H1 (cell line): ENCODE data around the gene MGMT. TPM values are rescaled to one million over a fixed set of nuclear protein-coding genes. Genes with fewer than 3 reads are reported as not detected.

ENCODE experiments used
- KDM4A ChIP-seq: IDR thresholded peaks from one replicate; pipeline ENCODE4 v1.7.1; 2012; ENCODE audit warnings: low read depth, mild to moderate bottlenecking, moderate library complexity, low read length, inconsistent platforms; ENCODE audit not compliant: severe bottlenecking
- KDM5A ChIP-seq: fragments of 200-600 bp; IDR thresholded peaks from 2 replicates; pipeline ENCODE4 v1.7.1; 2012; ENCODE audit warnings: mild to moderate bottlenecking, low read length, inconsistent platforms, mixed read lengths
- RFX5 ChIP-seq: IDR thresholded peaks from 2 replicates; pipeline ENCODE4 v1.6.1; 2011; ENCODE audit warnings: low read depth, low read length, improper control_type of control experiment, borderline replicate concordance
- SUZ12 ChIP-seq: fragments of 200-600 bp; sonication (generic); IDR thresholded peaks from 2 replicates; pipeline ENCODE4 v1.6.1; 2012; ENCODE audit warnings: mild to moderate bottlenecking, inconsistent platforms, low read length, moderate library complexity, mixed read lengths
- polyA plus RNA-seq, 7 experiments: library from polyadenylated mRNA; depleted of rRNA in 3 of 7; stranded (reverse) in 5 of 7; unstranded in 2 of 7; fragments of >200 nt in 5 of 7; fragments of 200-250 nt in 2 of 7; gene quantifications; 1 replicate in 5 of 7; 2 replicates in 1 of 7; 4 replicates in 1 of 7; pipeline versions ENCODE4 v1.2.1 to v1.2.3, GENCODE V29; 2011 to 2013; ENCODE audit warnings: missing spikeins in 2 of 7, mixed read lengths in 2 of 7
- total RNA-seq: library from RNA; stranded (reverse); fragmentation: NEBNext Ultra II Directional; extraction: Animal tissue kit (Norgen Biotek cat#: 25700); gene quantifications from 2 replicates; pipeline ENCODE4 v1.2.1, GENCODE V29; 2021

Gene MGMT
- total and polyA plus RNA-seq, 2 of the 8 experiments (the other 6 are each of a cell fraction or from before 2014, with no cell fraction given), result 9.9 to 10.7 TPM

GRCh38 chr10:129656642-129657041, 189.6 kb downstream of the MGMT start (continued):
- TF ChIP-seq SUZ12, result no peak
- no peak for TF ChIP-seq RFX5
- no peak for TF ChIP-seq KDM5A
- no peak for TF ChIP-seq KDM4A
